Right kidney (tissue), 1 donor: ENCODE measurements around the gene PTH1R.

Experiments used
- DNase-seq: peaks from one replicate; pipeline ENCODE4 v3.0.0-alpha.2; 2016

The PTH1R gene

GRCh38 chr3:46929324-46929723, 51.8 kb downstream of the PTH1R start:
- DNase-seq: no peak

DNA sequence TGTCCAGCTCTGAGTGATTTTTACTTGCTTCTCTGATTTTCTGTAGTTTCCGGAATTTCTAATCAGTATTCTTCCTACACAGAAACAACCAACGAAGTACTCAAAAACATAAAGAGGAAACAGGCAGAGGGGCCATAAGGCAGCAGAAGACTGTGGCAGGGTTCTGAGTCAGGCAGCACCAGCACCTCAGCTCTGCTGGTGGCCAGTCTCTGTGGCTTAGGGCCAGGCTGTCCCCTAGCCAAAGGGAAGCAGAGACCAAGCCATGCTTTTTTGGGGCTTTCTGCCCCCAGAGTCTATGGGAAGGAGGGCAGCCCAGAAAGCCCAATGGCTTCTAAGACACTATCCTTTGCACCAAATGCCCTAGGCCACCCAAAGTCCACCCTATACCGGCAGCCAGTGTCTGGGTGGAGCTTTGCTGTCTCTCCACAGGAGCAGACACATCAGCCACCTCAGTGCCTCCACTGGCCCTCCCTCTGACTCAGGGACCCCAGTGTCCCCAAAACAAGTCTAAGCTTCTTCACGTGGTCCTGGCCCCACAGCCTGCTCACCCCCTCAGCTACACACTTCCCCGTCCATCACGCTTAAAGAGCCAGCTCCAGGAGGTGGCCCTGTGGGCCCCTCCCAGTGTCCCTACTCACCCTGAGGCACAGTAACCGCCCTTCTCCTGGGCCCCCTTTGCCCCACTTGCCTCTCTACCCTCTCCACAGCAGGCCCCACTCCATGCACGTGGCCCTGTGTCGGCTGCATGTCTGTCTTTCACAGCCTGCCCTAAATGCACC, 52.8 kb downstream of the PTH1R start:
- DNase-seq: no peak

- DNase-seq: no peak
Observed at GRCh38 chr3:46930945-46931403, 53.5 kb downstream of the PTH1R start.

- DNase-seq: no peak
Observed at GRCh38 chr3:46931631-46932331, 54.3 kb downstream of the PTH1R start.

DNA sequence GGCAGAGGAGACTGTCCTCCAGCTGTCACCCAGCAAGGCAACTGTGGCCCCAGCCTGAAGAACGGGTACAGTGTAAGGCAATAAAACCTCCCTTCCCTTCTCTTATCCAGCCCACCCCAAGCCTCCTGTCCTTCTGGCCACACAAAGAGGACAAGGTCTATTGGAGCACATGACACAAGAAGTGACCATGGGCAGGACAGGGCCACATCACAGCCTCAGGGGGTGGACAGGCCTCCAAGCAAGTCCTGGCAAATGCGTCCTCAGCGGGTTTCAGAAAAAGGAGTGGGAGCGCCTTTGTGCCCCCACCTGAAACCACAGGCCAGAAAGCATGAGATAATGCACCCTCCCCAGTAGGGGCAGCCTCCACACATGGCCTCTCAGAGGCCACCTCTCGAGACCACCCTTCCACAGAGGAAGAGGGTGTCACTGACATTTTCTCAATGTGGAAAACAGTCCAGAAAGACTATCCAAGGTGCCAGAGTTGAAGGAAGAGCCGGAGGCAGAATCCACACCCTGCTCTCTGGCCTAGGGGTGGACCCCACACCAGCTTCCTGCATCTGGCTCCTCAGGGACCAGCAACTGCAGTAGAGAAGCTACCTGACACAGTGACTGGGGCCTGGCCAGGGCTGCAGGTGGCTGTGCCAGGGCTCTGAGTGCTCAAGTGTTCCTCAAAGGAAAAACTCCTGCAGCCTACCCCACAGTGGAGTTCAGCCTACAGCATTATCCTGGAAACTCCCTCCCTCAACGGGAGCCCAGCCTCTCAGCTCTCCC, 55.1 kb downstream of the PTH1R start:
- no peak for DNase-seq

GRCh38 chr3:46933261-46933660, 55.7 kb downstream of the PTH1R start:
- no peak for DNase-seq

DNA sequence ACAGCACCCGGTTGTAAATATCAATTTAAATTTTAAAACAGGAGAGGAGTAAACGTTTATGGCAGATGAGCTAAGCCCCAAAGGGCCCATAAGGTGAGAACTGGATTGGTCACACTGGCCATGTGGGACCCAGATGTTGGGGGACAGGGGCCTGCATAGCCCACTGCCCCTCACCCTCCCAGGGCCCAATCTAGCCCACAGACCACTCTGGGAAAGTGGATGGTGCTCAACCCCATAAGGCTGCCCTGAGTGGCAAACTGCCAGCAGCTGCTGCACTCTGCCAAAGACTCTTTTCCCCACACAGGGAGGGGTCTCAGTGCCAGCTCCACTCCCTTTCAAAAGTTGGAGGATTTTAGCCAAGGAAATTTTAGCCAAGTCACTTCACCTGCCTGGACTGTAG, 56.6 kb downstream of the PTH1R start:
- DNase-seq: no peak

DNA sequence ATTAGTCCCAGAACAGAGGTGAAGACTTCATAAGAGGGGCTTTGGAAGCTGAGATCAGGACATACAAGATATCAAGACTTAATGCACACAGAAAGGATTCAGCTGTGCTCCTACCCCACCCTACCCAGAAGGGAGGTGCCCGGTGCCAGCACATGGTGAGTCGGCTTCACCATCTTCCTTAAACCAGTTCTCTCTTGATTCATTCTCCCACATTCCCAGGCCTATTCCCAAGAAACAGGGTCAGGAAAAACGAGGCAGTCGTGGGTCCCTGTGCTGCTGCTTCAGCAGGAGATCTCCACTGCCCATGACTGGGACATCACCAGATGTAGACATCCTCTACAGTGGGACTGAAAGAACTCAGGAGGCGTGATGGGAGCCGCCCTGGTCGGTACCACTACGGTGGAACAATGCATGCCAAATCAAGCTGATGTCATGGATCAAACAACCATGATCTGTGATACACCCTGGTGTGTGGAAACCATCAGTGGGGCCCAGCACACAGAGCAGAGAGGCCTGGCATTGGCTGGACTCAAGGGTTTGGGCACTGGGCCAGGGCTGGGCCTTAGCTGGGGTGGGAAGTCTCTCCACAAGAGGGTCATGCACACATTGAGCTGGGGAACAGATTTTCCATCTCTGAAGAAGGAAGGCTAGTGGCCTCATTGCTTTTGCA, 57.1 kb downstream of the PTH1R start:
- no peak for DNase-seq

GRCh38 chr3:46935168-46935858, 57.8 kb downstream of the PTH1R start:
- no peak for DNase-seq

- DNase-seq: no peak
Observed at GRCh38 chr3:46935989-46936558, 58.6 kb downstream of the PTH1R start.

DNA sequence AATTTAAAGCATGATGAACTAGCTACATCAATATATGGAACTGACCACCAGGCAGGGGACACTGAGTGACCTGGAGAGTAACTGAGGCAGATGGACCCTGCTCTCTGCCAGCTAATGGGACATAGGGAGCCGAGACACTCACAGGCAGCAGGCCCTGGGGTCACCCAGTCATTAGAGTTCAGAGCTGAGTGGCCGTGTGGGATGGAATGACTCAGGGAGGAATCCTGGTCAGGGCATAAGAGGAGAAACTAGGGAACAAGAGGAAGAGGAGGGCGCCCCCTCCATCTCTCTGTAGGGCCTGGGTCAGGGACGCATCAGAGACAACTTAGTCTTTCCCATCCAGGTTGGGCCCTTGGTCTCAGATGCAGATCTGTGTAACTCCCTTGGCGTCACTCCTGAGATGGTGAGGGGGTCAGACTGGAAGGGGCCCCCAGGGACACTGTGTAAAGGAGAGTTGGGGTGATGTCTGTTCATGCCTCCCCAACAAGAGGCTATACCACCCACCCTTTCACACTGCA, 59.3 kb downstream of the PTH1R start:
- no peak for DNase-seq

GRCh38 chr3:46938118-46938517, 60.6 kb downstream of the PTH1R start:
- DNase-seq: no peak

DNA sequence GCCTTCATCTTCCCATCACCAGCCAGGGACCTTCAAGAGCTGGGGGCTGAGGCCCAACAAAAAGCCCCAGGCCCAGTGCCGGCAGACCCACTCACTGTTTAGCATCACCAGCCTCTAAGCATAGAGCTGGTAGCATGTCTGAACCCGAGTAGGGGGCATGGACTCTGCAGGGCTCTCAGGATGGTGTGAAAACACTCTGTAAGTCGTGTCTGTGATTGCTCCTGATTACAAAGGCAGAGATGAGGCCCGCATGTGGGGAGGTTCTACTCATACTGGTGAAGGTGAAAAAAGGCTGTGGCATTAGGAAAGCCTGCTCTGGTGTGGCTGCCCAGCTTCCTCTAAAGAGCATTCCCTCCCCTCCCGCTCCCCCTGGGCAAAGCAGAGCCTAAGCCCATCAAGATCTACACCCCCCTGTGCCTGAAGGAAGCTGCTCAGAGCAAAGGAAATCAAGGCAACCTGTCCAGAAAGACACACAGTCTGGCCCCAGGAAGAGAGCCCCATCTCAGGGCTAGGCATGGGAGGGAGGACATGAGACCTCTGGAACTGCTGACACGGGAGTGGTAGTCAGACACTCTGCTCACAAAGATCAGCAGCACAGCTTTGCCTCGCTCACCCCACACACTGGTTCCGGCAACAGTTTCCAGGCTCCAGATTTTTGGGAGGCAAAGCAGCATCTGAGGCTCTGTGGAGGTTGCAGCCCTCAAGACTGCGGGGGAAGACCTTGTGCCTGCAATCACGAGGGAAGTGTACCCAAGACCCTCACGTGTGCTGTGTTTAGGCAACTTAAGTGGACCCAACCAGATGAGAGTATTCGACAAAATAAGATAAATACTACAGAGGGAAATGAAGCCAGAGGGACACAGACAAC, 62.3 kb downstream of the PTH1R start:
- DNase-seq: no peak

GRCh38 chr3:46942076-46942475, 64.6 kb downstream of the PTH1R start:
- no peak for DNase-seq

DNA sequence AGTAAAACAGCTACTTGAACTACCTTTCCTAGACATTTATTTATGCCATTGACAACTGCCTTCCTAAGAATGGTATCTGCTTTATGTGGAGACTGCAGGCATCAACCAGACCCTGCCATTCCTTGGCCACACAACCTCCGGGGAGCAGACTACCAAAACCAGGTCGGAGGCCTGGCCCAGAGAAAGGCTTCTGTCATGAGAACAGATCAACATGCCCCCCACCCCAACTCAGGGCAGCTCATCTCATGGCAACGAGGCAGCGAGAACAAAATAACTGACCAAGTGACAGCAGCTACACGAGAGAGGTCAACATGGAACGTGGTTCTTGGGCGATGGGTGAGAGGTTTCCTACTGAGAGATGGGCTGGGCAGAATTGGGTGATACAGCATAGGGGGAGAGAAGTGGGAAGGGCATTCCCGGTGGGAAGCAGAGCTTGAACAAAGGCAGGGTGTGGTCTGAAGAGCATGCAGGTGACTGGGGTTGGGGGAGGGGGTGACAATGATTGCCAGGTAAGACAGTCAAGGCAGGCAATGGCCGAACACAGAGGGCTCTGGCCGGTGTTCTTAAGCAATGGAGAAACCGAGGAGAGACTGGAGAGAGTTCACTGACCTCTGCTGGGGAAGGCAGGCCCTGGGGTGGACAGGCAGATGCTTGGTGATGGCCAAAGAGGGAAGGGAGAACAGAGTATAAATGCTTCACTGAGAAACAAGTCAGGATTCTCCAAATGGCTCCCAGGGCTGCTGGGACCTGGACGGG, 65.1 kb downstream of the PTH1R start:
- DNase-seq: no peak

- peak; percentile 41 for DNase-seq
Observed at GRCh38 chr3:46943237-46944187, 66.0 kb downstream of the PTH1R start.

DNA sequence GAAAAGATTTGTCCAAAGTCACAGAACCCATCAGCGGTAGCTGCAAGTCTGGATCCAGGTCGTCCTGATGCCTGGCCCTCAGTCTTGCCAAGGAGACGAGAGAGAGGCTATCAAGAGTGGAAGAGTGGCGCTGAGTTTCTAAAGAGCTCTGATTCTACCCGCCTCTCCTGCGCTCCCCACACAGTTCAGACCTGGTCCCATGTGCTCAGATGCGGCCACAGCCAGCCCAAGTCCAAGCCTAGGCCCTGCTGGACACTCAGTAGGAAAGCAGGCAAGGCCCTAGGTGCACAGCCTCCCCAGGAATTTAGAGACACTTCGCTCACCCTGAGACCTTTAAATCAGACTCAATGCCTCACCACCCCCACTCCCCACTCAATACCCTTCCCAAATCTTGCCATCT, 66.7 kb downstream of the PTH1R start:
- DNase-seq: no peak

GRCh38 chr3:46946416-46946815, 68.9 kb downstream of the PTH1R start:
- no peak for DNase-seq
